H1 (cell line): ENCODE results near the gene SRSF3.
"Not testable (repeated sequence)": the region's sequence is repeated elsewhere in the genome, so short reads cannot be mapped to it uniquely, and the experiment has no call there.

Source experiments
- BACH1 ChIP-seq: IDR thresholded peaks from 2 replicates; pipeline ENCODE4 v1.6.1; 2012; ENCODE audit warnings: low read length, improper control_type of control experiment
- CEBPB ChIP-seq: IDR thresholded peaks from 2 replicates; pipeline ENCODE4 v1.6.1; 2012; ENCODE audit warnings: low read depth, low read length
- EGR1 ChIP-seq: IDR thresholded peaks from 2 replicates; pipeline ENCODE4 v1.6.1; 2011; ENCODE audit warnings: low read depth, low read length, borderline replicate concordance
- EP300 ChIP-seq, 2 experiments: IDR thresholded peaks; 1 replicate in 1 of 2; 2 replicates in 1 of 2; pipeline ENCODE4 v1.6.1; 2011 to 2012; ENCODE audit warnings: low read depth in 2 of 2, low read length in 2 of 2, mild to moderate bottlenecking in 2 of 2, borderline replicate concordance in 1 of 2, inconsistent platforms in 1 of 2, moderate library complexity in 1 of 2
- EZH2 ChIP-seq: fragments of 200-600 bp; sonication (generic); IDR thresholded peaks from 2 replicates; pipeline ENCODE4 v1.7.1; 2012; ENCODE audit warnings: low read depth, mild to moderate bottlenecking, moderate library complexity, low read length, inconsistent platforms; ENCODE audit not compliant: severe bottlenecking
- FOSL1 ChIP-seq: IDR thresholded peaks from 2 replicates; pipeline ENCODE4 v1.6.1; 2011; ENCODE audit warnings: mild to moderate bottlenecking, low read depth, low read length, moderate library complexity; ENCODE audit not compliant: insufficient read depth
- HDAC2 ChIP-seq, 2 experiments: fragments of 300-600 bp in 1 of 2; sonication (generic) in 1 of 2; IDR thresholded peaks; 2 replicates each; pipeline ENCODE4 v1.6.1; 2011 to 2012; ENCODE audit warnings: low read depth in 2 of 2, low read length in 2 of 2, mild to moderate bottlenecking in 2 of 2, moderate library complexity in 2 of 2, borderline replicate concordance in 1 of 2, inconsistent platforms in 1 of 2
- NRF1 ChIP-seq: IDR thresholded peaks from 2 replicates; pipeline ENCODE4 v1.6.1; 2011; ENCODE audit warnings: mild to moderate bottlenecking, low read depth, low read length, improper control_type of control experiment
- PHF8 ChIP-seq: fragments of 200-600 bp; sonication (generic); conservative IDR thresholded peaks from 2 replicates; pipeline ENCODE4 v1.7.1; 2012; ENCODE audit warnings: low read depth, mild to moderate bottlenecking, inconsistent platforms, low read length, moderate library complexity
- POLR2A ChIP-seq, 2 experiments: IDR thresholded peaks; 1 replicate in 1 of 2; 2 replicates in 1 of 2; pipeline ENCODE4 v1.6.1; 2011; ENCODE audit warnings: low read depth in 2 of 2, low read length in 2 of 2, mild to moderate bottlenecking in 2 of 2; ENCODE audit errors: control extremely low read depth in 1 of 2
- SRF ChIP-seq: IDR thresholded peaks from 2 replicates; pipeline ENCODE4 v1.6.1; 2011; ENCODE audit warnings: mild to moderate bottlenecking, low read depth, low read length, moderate library complexity
- TAF1 ChIP-seq: IDR thresholded peaks from 2 replicates; pipeline ENCODE4 v1.6.1; 2011; ENCODE audit warnings: mild to moderate bottlenecking, low read depth, low read length
- YY1 ChIP-seq: IDR thresholded peaks from 2 replicates; pipeline ENCODE4 v1.6.1; 2011; ENCODE audit warnings: low read depth, mild to moderate bottlenecking, low read length
- TF ChIP-seq, protein P1 (sequence below), 3 experiments: IDR thresholded peaks; 1 replicate in 2 of 3; 2 replicates in 1 of 3; pipeline versions ENCODE4 v1.5.1 to v1.6.1; 2011; ENCODE audit warnings: low read length in 3 of 3, mild to moderate bottlenecking in 3 of 3, inconsistent platforms in 2 of 3, low read depth in 1 of 3, moderate library complexity in 1 of 3; ENCODE audit not compliant: insufficient read depth in 1 of 3; ENCODE audit errors: control extremely low read depth in 1 of 3

DNA sequence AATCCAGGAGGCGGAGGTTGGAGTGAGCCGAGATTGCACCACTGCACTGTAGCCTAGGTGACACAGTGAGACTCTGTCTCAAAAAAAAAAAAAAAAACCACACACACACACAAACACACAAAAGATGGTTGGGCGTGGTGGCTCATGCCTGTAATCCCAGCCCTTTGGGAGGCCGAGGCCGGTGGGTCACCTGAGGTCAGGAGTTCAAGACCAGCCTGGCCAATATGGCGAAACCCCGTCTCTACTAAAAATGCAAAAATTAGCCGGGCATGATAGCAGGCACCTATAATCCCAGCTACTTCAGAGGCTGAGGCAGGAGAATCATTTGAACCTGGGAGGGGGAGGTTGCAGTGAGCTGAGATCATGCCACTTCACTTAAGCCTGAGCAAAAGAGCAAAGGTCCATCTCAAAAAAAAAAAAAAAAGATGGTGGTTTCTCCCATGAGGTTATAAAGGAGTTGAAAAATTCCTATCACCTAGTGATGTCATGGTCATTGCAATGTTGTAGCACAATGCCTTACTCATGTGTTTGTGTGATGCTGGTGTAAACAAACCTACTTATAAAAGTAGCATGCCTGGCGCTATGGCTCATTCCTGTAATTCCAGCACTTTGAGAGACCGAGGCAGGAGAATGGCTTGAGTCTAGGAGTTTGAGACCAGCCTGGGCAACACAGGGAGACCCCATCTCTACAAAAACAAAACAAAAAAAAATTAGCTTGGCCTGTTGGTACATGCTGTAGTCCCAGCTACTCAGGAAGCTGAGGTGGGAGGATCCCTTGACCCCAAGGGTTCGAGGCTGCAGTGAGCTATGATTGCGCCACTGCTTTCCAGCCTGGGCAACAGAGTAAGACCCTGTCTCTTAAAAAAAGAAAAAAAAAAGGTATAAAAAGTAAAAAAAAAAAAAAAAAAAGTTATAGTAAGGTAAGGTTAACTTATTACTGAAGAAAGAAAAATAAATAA, 21.5 kb upstream of the SRSF3 start:
- TF ChIP-seq, protein P1, sequence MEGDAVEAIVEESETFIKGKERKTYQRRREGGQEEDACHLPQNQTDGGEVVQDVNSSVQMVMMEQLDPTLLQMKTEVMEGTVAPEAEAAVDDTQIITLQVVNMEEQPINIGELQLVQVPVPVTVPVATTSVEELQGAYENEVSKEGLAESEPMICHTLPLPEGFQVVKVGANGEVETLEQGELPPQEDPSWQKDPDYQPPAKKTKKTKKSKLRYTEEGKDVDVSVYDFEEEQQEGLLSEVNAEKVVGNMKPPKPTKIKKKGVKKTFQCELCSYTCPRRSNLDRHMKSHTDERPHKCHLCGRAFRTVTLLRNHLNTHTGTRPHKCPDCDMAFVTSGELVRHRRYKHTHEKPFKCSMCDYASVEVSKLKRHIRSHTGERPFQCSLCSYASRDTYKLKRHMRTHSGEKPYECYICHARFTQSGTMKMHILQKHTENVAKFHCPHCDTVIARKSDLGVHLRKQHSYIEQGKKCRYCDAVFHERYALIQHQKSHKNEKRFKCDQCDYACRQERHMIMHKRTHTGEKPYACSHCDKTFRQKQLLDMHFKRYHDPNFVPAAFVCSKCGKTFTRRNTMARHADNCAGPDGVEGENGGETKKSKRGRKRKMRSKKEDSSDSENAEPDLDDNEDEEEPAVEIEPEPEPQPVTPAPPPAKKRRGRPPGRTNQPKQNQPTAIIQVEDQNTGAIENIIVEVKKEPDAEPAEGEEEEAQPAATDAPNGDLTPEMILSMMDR (IDR thresholded peaks at IDR 0.05; ENCODE audit: control extremely low read depth in 1 of 3, insufficient read depth in 1 of 3, low read depth in 1 of 3, low read length in 3 of 3): not testable (repeated sequence)
- not testable (repeated sequence) for TF ChIP-seq EZH2; PHF8; FOSL1; TAF1; POLR2A (IDR thresholded peaks at IDR 0.05; ENCODE audit: control extremely low read depth in 1 of 2, low read depth in 2 of 2, low read length in 2 of 2); EGR1; NRF1; SRF; EP300 (IDR thresholded peaks at IDR 0.05; ENCODE audit: borderline replicate concordance in 1 of 2, low read depth in 2 of 2, low read length in 2 of 2); HDAC2 (IDR thresholded peaks at IDR 0.05; ENCODE audit: borderline replicate concordance in 1 of 2, low read depth in 2 of 2, low read length in 2 of 2); CEBPB; BACH1; YY1
